ENCODE data around the gene COL4A1. TPM values are rescaled to one million over a fixed set of nuclear protein-coding genes. Genes with fewer than 3 reads are reported as not detected.

Gene COL4A1
- total RNA-seq, 2 experiments from 2014 or later: 0.08 to 0.16 TPM

GRCh38 chr13:110345266-110345665 lies 38.3 kb upstream of the COL4A1 start:
- no peak for DNase-seq
- CTCF ChIA-PET: no interaction called here
- Mint-ChIP-seq H3K36me3 (ENCODE audit: low read depth) (no peaks in the 10 kb centered on the region), H3K9me3 (no peaks in the 10 kb centered on the region), H3K4me1 (ENCODE audit: low read depth) (peaks cover 17% of the 10 kb centered on the region), H3K27ac (no peak overlapping the region), H3K27me3 (peaks cover 14% of the 10 kb centered on the region), H3K4me3 (no peak overlapping the region)
- H3K4me1 ChIP-seq (ENCODE audit: insufficient read depth, low read length): peaks cover 13% of the 10 kb centered on the region
- TF ChIP-seq, protein P1, sequence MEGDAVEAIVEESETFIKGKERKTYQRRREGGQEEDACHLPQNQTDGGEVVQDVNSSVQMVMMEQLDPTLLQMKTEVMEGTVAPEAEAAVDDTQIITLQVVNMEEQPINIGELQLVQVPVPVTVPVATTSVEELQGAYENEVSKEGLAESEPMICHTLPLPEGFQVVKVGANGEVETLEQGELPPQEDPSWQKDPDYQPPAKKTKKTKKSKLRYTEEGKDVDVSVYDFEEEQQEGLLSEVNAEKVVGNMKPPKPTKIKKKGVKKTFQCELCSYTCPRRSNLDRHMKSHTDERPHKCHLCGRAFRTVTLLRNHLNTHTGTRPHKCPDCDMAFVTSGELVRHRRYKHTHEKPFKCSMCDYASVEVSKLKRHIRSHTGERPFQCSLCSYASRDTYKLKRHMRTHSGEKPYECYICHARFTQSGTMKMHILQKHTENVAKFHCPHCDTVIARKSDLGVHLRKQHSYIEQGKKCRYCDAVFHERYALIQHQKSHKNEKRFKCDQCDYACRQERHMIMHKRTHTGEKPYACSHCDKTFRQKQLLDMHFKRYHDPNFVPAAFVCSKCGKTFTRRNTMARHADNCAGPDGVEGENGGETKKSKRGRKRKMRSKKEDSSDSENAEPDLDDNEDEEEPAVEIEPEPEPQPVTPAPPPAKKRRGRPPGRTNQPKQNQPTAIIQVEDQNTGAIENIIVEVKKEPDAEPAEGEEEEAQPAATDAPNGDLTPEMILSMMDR (IDR thresholded peaks at IDR 0.05): no peak
- H3K36me3 ChIP-seq (ENCODE audit: insufficient read depth, low read length): no peaks in the 10 kb centered on the region
- H3K27ac ChIP-seq (ENCODE audit: low read depth in 1 of 2, low read length in 2 of 2): no peak overlapping the region
- no peak overlapping the region for H3K4me3 ChIP-seq (ENCODE audit: low read length)
- H3K9me3 ChIP-seq (ENCODE audit: control insufficient read depth in 1 of 2, insufficient read depth in 1 of 2, low read length in 2 of 2): no peaks in the 10 kb centered on the region
- intact Hi-C loops (cut with DNase I, micrococcal nuclease): no loop called here
- POLR2A ChIA-PET: no interaction called here
- no peaks in the 10 kb centered on the region for H3K27me3 ChIP-seq (ENCODE audit: control insufficient read depth in 1 of 2, insufficient read depth in 2 of 2, low read length in 2 of 2)
- no peak for ATAC-seq (ENCODE audit: poor library complexity)

DNA sequence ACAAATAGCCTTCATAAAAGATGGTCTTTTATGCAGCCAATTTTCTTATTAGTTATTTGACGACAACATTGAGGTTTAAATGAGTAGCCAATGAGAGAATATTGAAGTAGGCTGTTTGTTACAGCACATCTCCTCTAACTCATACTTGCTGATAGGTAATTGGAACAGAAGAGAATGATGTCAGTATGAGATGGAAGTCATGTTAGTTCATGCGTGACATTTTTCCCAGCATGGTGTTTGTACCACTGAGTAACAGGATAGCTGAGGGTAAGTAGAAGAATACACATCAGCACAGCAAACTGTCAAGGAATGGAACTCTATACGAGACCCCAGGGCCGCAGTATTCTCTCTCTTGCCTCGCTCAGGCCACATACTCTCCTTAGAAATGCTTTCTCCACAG lies 37.4 kb upstream of the COL4A1 start:
- no peaks in the 10 kb centered on the region for H3K36me3 Mint-ChIP-seq (ENCODE audit: low read depth)
- peaks cover 19% of the 10 kb centered on the region for H3K4me1 ChIP-seq (ENCODE audit: insufficient read depth, low read length)
- H3K4me3 ChIP-seq (ENCODE audit: low read length): no peak overlapping the region
- no peaks in the 10 kb centered on the region for H3K9me3 ChIP-seq (ENCODE audit: control insufficient read depth in 1 of 2, insufficient read depth in 1 of 2, low read length in 2 of 2)
- DNase-seq (no peak), ATAC-seq (ENCODE audit: poor library complexity) (no peak)
- CTCF ChIA-PET: no interaction called here
- H3K27me3 Mint-ChIP-seq: peaks cover 8% of the 10 kb centered on the region
- H3K27ac Mint-ChIP-seq: no peak overlapping the region
- peaks cover 25% of the 10 kb centered on the region for H3K4me1 Mint-ChIP-seq (ENCODE audit: low read depth)
- H3K9me3 Mint-ChIP-seq: no peaks in the 10 kb centered on the region
- no peaks in the 10 kb centered on the region for H3K36me3 ChIP-seq (ENCODE audit: insufficient read depth, low read length)
- H3K27ac ChIP-seq (ENCODE audit: low read depth in 1 of 2, low read length in 2 of 2): no peak overlapping the region
- no peaks in the 10 kb centered on the region for H3K27me3 ChIP-seq (ENCODE audit: control insufficient read depth in 1 of 2, insufficient read depth in 2 of 2, low read length in 2 of 2)
- TF ChIP-seq, protein P1 (IDR thresholded peaks at IDR 0.05): no peak
- intact Hi-C loops (cut with DNase I, micrococcal nuclease): no loop called here
- POLR2A ChIA-PET: no interaction called here
- no peak overlapping the region for H3K4me3 Mint-ChIP-seq

- DNase-seq: no peak
- H3K36me3 ChIP-seq (ENCODE audit: insufficient read depth, low read length): no peaks in the 10 kb centered on the region
- no peaks in the 10 kb centered on the region for H3K36me3 Mint-ChIP-seq (ENCODE audit: low read depth)
- no peak overlapping the region for H3K4me3 Mint-ChIP-seq
- ChIA-PET POLR2A (no interaction called here), CTCF (no interaction called here)
- H3K27me3 Mint-ChIP-seq: peaks cover 7% of the 10 kb centered on the region
- peaks cover 19% of the 10 kb centered on the region for H3K4me1 ChIP-seq (ENCODE audit: insufficient read depth, low read length)
- H3K4me3 ChIP-seq (ENCODE audit: low read length): no peak overlapping the region
- H3K9me3 Mint-ChIP-seq: no peaks in the 10 kb centered on the region
- no peaks in the 10 kb centered on the region for H3K9me3 ChIP-seq (ENCODE audit: control insufficient read depth in 1 of 2, insufficient read depth in 1 of 2, low read length in 2 of 2)
- H3K27me3 ChIP-seq (ENCODE audit: control insufficient read depth in 1 of 2, insufficient read depth in 2 of 2, low read length in 2 of 2): no peaks in the 10 kb centered on the region
- H3K27ac Mint-ChIP-seq: no peak overlapping the region
- TF ChIP-seq, protein P1 (IDR thresholded peaks at IDR 0.05): no peak
- no peak for ATAC-seq (ENCODE audit: poor library complexity)
- H3K4me1 Mint-ChIP-seq (ENCODE audit: low read depth): peaks cover 32% of the 10 kb centered on the region
- no peak overlapping the region for H3K27ac ChIP-seq (ENCODE audit: low read depth in 1 of 2, low read length in 2 of 2)
- intact Hi-C loops (cut with DNase I, micrococcal nuclease): no loop called here
These were observed 36.4 kb upstream of the COL4A1 start for GRCh38 chr13:110343241-110343865.

Measured in CD4-positive, alpha-beta T cell (primary cell).